ENCODE data around the gene TACC2.

Gene TACC2

GRCh38 chr10:121988361-121989324 lies at the start of gene TACC2:
TSS of gene TACC2 (plus strand) at chr10:121989163. CDS start at chr10:122021982, 32,819 bp downstream.
- TF ChIP-seq ZC3H10 (CRISPR knock-in tag; IDR thresholded peaks at IDR 0.05) (no peak), ZFP3 (CRISPR knock-in tag; IDR thresholded peaks at IDR 0.05) (no peak), TCF4 (CRISPR knock-in tag; IDR thresholded peaks at IDR 0.05; ENCODE audit: borderline replicate concordance) (no peak), ISL1 (CRISPR knock-in tag; IDR thresholded peaks at IDR 0.05) (no peak), ARNTL (CRISPR knock-in tag; IDR thresholded peaks at IDR 0.05; ENCODE audit: borderline replicate concordance, low read depth) (no peak), POU6F1 (CRISPR knock-in tag; IDR thresholded peaks at IDR 0.05; ENCODE audit: borderline replicate concordance, low read depth) (no peak), RARB (CRISPR knock-in tag; IDR thresholded peaks at IDR 0.05) (no peak), SNAI2 (CRISPR knock-in tag; IDR thresholded peaks at IDR 0.05) (no peak), CSDC2 (CRISPR knock-in tag; IDR thresholded peaks at IDR 0.05) (no peak), ZNF70 (CRISPR knock-in tag; IDR thresholded peaks at IDR 0.05) (no peak), CREB5 (CRISPR knock-in tag; IDR thresholded peaks at IDR 0.05; ENCODE audit: low read depth) (no peak), ZFP30 (CRISPR knock-in tag; IDR thresholded peaks at IDR 0.05) (no peak), ESRRG (CRISPR knock-in tag; IDR thresholded peaks at IDR 0.05) (no peak), ZNF565 (CRISPR knock-in tag; conservative IDR thresholded peaks at IDR 0.05; ENCODE audit: low read depth) (no peak), OSR1 (CRISPR knock-in tag; IDR thresholded peaks at IDR 0.05) (no peak), GLIS3 (CRISPR knock-in tag; IDR thresholded peaks at IDR 0.05) (no peak)
- ATAC-seq = no peak

- TF ChIP-seq ZNF8 (CRISPR knock-in tag; IDR thresholded peaks at IDR 0.05) (no peak), ESRRG (CRISPR knock-in tag; IDR thresholded peaks at IDR 0.05) (no peak), SNAI2 (CRISPR knock-in tag; IDR thresholded peaks at IDR 0.05) (no peak), ZNF70 (CRISPR knock-in tag; IDR thresholded peaks at IDR 0.05) (no peak), PPARA (CRISPR knock-in tag; IDR thresholded peaks at IDR 0.05; ENCODE audit: borderline replicate concordance) (no peak), PATZ1 (CRISPR knock-in tag; IDR thresholded peaks at IDR 0.05; ENCODE audit: borderline replicate concordance) (no peak), TSHZ2 (CRISPR knock-in tag; IDR thresholded peaks at IDR 0.05) (no peak), ZFP3 (CRISPR knock-in tag; IDR thresholded peaks at IDR 0.05) (no peak), TOX (CRISPR knock-in tag; IDR thresholded peaks at IDR 0.05; ENCODE audit: borderline replicate concordance) (no peak), ZFP30 (CRISPR knock-in tag; IDR thresholded peaks at IDR 0.05) (no peak), RARB (CRISPR knock-in tag; IDR thresholded peaks at IDR 0.05) (no peak), POU6F1 (CRISPR knock-in tag; IDR thresholded peaks at IDR 0.05; ENCODE audit: borderline replicate concordance, low read depth) (no peak)
- ATAC-seq = no peak
These were observed 47.4 kb upstream of the TACC2 start for GRCh38 chr10:121941532-121941931.

Measured in SK-N-SH treated with all-trans-retinoic acid at 6 μM for 48 hours (cell line).